Measurements from ENCODE around the gene MYH11. TPM values are rescaled to one million over a fixed set of nuclear protein-coding genes. Genes with fewer than 3 reads are reported as not detected.
A peak's percentile ranks its signal among the peaks of the same experiment; 100 is the strongest.

The MYH11 gene
- total and polyA plus RNA-seq, 2 of the 13 experiments (the other 11 are each of a cell fraction or from before 2014, with no cell fraction given), result not detected

- 2% methylated on average over 1 of the region's 1 CpG for WGBS (ENCODE audit: low lambda C conversion rate)
- ChIA-PET POLR2A (interaction anchor here (0.6 kb wide), 1 partner anchor 53 kb away, joined by 3 read pairs; no protein-coding TSS in a partner anchor), CTCF (ENCODE audit: low intra/inter-chr PET ratio, low total read pairs) (no interaction called here)
- intact Hi-C loops (cut with micrococcal nuclease; ENCODE audit: unreplicated experiment) (no loop called here), in situ Hi-C loops (cut with HindIII; ENCODE audit: extremely low pct_ligation_motif_present, low pct_unique_long_range_greater_than_20kb) (no loop called here)
- no peaks in the 10 kb centered on the region for H3K36me3 ChIP-seq (replicated peaks in 1 of 2; ENCODE audit: control insufficient read depth in 1 of 2, insufficient read depth in 2 of 2, low read length in 2 of 2)
- no peak overlapping the region for H3K4me2 ChIP-seq (ENCODE audit: low read depth, low read length)
- no TSS peak for BruUV-seq (replicated peaks)
- no peak overlapping the region for H3K4me3 ChIP-seq (replicated peaks in 1 of 3; ENCODE audit: insufficient read depth in 1 of 3, low read depth in 2 of 3, low read length in 3 of 3)
- no peak for DNase-seq (ENCODE audit: low spot score)
- H3K4me1 ChIP-seq (ENCODE audit: insufficient read depth, low read length), result no peaks in the 10 kb centered on the region
- no peaks in the 10 kb centered on the region; a peak in 1 of 5 replicates for H3K27me3 ChIP-seq (ENCODE audit: control insufficient read depth in 1 of 2, insufficient read depth in 2 of 2, low read length in 2 of 2)
- no peak overlapping the region for H3K27ac ChIP-seq (ENCODE audit: extremely low read length, insufficient read depth, low read length)
- no peak for FAIRE-seq
- H2AFZ ChIP-seq (ENCODE audit: low read length), result no peak overlapping the region
- no peaks in the 10 kb centered on the region for H3K79me2 ChIP-seq (ENCODE audit: insufficient read depth, low read length)
- H3K9me3 ChIP-seq (ENCODE audit: low read length), result peaks cover 11% of the 10 kb centered on the region; the same call in 1 of the 2 replicates
- H4K20me1 ChIP-seq (ENCODE audit: insufficient read depth, low read length), result no peaks in the 10 kb centered on the region
- no peak for ATAC-seq
- H3K9ac ChIP-seq (ENCODE audit: insufficient read depth, low read depth, low read length), result no peak overlapping the region
- TF ChIP-seq ATF1 (CRISPR knock-in tag; IDR thresholded peaks at IDR 0.05) (no peak), ZNF629 (CRISPR knock-in tag; conservative IDR thresholded peaks at IDR 0.05) (peak; percentile 63)
Observed at GRCh38 chr16:15795615-15796014, 61.2 kb downstream of the MYH11 start.

GRCh38 chr16:15792563-15792971 is 64.3 kb downstream of the MYH11 start:
- H3K36me3 ChIP-seq (replicated peaks in 1 of 2; ENCODE audit: control insufficient read depth in 1 of 2, insufficient read depth in 2 of 2, low read length in 2 of 2), result no peaks in the 10 kb centered on the region
- TF ChIP-seq NFIB (CRISPR knock-in tag; IDR thresholded peaks at IDR 0.05; ENCODE audit: borderline replicate concordance), result 0 out of 2 replicates have a peak, but pooled peaks have one; percentile 79
- TF ChIP-seq, protein P1, sequence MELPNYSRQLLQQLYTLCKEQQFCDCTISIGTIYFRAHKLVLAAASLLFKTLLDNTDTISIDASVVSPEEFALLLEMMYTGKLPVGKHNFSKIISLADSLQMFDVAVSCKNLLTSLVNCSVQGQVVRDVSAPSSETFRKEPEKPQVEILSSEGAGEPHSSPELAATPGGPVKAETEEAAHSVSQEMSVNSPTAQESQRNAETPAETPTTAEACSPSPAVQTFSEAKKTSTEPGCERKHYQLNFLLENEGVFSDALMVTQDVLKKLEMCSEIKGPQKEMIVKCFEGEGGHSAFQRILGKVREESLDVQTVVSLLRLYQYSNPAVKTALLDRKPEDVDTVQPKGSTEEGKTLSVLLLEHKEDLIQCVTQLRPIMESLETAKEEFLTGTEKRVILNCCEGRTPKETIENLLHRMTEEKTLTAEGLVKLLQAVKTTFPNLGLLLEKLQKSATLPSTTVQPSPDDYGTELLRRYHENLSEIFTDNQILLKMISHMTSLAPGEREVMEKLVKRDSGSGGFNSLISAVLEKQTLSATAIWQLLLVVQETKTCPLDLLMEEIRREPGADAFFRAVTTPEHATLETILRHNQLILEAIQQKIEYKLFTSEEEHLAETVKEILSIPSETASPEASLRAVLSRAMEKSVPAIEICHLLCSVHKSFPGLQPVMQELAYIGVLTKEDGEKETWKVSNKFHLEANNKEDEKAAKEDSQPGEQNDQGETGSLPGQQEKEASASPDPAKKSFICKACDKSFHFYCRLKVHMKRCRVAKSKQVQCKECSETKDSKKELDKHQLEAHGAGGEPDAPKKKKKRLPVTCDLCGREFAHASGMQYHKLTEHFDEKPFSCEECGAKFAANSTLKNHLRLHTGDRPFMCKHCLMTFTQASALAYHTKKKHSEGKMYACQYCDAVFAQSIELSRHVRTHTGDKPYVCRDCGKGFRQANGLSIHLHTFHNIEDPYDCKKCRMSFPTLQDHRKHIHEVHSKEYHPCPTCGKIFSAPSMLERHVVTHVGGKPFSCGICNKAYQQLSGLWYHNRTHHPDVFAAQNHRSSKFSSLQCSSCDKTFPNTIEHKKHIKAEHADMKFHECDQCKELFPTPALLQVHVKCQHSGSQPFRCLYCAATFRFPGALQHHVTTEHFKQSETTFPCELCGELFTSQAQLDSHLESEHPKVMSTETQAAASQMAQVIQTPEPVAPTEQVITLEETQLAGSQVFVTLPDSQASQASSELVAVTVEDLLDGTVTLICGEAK (IDR thresholded peaks at IDR 0.05), result peak; percentile 82
- TF ChIP-seq, protein P1 (CRISPR knock-in tag; IDR thresholded peaks at IDR 0.05), result peak; percentile 99
- TF ChIP-seq, protein P2, sequence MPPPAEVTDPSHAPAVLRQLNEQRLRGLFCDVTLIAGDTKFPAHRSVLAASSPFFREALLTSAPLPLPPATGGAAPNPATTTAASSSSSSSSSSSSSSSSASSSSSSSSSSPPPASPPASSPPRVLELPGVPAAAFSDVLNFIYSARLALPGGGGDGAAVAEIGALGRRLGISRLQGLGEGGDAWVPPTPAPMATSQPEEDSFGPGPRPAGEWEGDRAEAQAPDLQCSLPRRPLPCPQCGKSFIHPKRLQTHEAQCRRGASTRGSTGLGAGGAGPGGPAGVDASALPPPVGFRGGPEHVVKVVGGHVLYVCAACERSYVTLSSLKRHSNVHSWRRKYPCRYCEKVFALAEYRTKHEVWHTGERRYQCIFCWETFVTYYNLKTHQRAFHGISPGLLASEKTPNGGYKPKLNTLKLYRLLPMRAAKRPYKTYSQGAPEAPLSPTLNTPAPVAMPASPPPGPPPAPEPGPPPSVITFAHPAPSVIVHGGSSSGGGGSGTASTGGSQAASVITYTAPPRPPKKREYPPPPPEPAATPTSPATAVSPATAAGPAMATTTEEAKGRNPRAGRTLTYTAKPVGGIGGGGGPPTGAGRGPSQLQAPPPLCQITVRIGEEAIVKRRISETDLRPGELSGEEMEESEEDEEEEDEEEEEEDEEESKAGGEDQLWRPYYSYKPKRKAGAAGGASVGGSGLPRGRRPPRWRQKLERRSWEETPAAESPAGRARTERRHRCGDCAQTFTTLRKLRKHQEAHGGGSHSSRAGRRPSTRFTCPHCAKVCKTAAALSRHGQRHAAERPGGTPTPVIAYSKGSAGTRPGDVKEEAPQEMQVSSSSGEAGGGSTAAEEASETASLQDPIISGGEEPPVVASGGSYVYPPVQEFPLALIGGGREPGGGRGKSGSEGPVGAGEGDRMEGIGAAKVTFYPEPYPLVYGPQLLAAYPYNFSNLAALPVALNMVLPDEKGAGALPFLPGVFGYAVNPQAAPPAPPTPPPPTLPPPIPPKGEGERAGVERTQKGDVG (CRISPR knock-in tag; IDR thresholded peaks at IDR 0.05; ENCODE audit: borderline replicate concordance), result no peak

More at GRCh38 chr16:15792563-15792971, 64.3 kb downstream of the MYH11 start:
- POLR2A ChIA-PET, result no interaction called here
- CTCF ChIA-PET (ENCODE audit: low intra/inter-chr PET ratio, low total read pairs), result no interaction called here
- Histone ChIP-seq H3K27ac (ENCODE audit: extremely low read length, insufficient read depth, low read length) (no peak overlapping the region), H2AFZ (ENCODE audit: low read length) (no peak overlapping the region), H3K9ac (ENCODE audit: insufficient read depth, low read depth, low read length) (no peak overlapping the region), H3K9me3 (ENCODE audit: low read length) (peaks cover 11% of the 10 kb centered on the region; the same call in 1 of the 2 replicates), H3K4me3 (replicated peaks in 1 of 3; ENCODE audit: insufficient read depth in 1 of 3, low read depth in 2 of 3, low read length in 3 of 3) (no peak overlapping the region), H3K79me2 (ENCODE audit: insufficient read depth, low read length) (no peaks in the 10 kb centered on the region), H3K4me1 (ENCODE audit: insufficient read depth, low read length) (no peaks in the 10 kb centered on the region), H4K20me1 (ENCODE audit: insufficient read depth, low read length) (no peaks in the 10 kb centered on the region), H3K27me3 (ENCODE audit: control insufficient read depth in 1 of 2, insufficient read depth in 2 of 2, low read length in 2 of 2) (no peaks in the 10 kb centered on the region; a peak in 1 of 5 replicates), H3K4me2 (ENCODE audit: low read depth, low read length) (no peak overlapping the region)
- no peak for ATAC-seq
- BruUV-seq (replicated peaks), result no TSS peak
- no peak for FAIRE-seq
- no peak for DNase-seq (ENCODE audit: low spot score)
- 20% methylated on average over 5 of the region's 5 CpGs for WGBS (ENCODE audit: low lambda C conversion rate)
- intact Hi-C loops (cut with micrococcal nuclease; ENCODE audit: unreplicated experiment), result no loop called here
- in situ Hi-C loops (cut with HindIII; ENCODE audit: extremely low pct_ligation_motif_present, low pct_unique_long_range_greater_than_20kb), result no loop called here

Data from HepG2 (cell line).